ENCODE data around the gene KIF26B.

KIF26B gene

DNA sequence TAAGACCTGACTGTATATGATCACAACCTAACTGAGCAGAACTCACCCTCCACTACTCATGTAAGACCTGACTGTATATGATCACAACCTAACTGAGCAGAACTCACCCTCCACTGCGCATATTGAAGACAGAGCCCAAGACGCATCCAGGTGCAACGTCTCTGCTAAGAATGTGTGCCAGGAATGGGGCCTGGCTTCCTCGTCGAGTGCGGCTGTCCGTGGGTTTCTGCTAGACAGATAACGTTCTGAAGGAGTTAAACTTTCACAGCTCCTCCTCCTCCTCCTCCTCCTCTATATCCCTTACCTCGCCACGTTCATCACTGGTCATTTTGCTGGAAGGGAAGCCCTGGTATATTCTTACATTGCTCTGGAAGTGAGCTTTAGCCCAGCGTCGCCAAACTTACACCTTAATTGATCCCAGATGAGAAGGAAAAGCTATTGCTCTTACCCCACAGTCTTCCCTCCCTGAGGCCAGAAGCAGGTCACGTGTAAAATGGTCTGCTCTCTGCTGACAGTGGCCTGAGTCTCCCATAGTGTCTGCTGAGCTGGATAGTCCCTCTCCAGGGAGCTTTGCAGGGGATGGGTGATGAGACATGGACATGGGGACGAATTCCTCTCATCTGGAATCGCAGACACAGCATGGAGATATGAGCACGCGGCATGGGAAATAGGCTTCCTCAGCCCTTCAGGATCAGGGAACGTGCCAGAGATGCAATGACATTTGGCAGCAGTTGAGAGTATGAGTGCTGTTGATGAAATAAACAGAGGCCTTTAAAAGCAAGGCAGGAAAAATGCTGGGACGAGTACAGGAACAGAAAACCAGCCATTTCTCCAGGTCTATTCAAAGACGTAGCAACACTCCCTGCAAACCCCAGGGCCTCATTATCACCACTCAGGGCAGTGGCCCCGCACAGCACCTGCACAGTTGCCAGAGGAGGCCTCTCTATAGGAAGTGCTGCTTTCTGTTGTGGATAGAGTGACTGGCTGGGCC is 528.1 kb downstream of the KIF26B start:
- no peak for DNase-seq (ENCODE audit: low read depth in 3 of 3)

DNA sequence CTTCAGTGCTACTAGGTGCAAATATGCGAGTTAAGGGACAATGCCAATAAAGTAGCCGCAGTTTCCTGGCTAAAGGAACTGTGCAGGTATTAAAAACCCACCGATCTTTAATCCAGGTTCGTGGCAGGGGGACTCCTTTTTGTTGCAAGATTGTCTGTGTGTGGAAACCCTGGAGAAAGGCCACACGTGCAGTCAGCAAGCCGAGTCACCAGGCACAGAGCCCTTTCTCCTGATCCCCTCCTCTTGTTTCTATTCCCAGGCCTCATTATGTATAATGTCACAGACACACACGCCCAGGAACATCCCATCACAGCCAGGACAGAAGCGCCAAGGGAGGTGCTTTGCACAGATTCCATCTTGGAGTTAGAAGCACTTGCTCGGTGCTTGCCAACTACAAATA is 528.9 kb downstream of the KIF26B start:
- DNase-seq (ENCODE audit: low read depth in 3 of 3) = no peak

DNA sequence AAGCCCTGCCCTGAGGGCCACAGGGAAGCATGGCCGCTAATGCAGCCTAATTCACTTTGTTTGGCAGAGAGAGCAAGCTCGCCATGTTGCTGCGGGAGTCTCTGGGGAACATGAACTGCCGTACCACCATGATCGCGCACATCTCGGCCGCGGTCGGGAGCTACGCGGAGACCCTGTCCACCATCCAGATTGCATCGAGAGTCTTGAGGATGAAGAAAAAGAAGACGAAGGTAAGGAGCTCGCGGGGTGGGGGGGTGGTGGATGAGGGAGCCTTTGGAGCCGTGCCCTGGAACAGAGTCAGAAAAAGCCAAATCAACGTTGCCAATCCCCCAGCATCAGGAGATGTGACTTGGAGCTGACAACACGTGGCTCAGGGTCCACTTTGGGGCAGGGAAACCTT is 529.4 kb downstream of the KIF26B start:
- no peak for DNase-seq (ENCODE audit: low read depth in 3 of 3)

DNA sequence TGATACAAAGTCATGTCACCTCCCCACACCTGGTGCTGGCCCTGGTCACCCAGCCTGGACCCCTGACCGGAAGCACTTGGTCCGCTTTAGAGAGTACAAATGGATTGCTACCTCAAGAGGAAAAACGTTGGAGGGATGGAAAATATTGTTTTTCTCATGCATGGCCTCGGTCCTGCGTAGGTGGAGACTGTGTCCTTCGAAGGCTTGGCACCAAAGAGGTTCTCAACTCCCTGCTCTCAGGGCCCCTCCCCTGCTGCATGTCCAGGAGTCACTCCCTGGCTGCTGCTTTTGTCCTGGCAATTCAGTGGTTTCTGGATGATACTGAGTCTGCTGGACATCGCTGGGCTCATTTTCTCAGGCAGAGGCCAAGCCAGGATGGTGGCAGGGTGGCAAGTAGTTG is 529.8 kb downstream of the KIF26B start:
- no peak for DNase-seq (ENCODE audit: low read depth in 3 of 3)

DNA sequence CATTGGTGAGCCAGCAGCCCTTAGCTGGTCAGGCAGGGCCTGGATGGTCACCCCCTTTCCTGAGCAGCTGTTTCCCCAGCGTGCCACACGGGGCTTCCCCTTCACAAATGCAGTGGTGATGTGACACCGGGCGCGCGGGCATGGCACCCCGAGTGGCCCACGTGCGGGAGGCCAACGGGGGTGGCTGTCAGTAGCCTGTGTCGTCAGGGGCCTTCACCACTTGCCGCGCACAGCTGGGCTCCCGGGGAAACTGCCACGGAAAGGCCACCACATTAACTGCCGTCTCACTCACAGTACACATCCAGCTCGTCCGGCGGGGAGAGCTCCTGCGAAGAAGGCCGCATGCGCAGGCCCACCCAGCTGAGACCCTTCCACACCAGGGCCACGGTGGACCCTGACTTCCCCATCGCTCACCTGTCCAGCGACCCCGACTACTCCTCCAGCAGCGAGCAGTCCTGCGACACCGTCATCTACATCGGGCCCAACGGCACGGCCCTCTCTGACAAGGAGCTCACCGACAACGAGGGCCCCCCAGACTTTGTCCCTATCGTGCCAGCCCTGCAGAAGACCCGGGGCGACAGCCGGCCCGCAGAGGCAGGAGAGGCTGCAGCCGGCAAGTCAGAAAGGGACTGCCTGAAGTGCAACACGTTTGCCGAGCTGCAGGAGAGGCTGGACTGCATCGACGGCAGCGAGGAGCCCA is 530.5 kb downstream of the KIF26B start:
- no peak for DNase-seq (ENCODE audit: low read depth in 3 of 3)

DNA sequence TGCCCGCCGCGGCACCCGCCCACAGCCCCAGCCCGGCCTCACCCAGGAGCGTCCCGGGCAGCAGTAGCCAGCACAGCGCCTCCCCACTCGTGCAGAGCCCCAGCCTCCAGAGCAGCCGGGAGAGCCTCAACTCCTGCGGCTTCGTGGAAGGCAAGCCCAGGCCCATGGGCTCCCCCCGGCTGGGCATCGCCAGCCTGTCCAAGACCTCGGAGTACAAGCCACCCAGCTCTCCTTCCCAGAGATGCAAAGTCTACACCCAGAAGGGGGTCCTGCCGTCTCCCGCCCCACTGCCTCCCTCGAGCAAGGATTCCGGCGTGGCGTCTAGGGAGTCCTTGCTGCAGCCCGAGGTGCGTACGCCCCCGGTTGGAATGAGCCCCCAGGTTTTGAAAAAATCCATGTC is 531.2 kb downstream of the KIF26B start:
- no peak for DNase-seq (ENCODE audit: low read depth in 3 of 3)

DNA sequence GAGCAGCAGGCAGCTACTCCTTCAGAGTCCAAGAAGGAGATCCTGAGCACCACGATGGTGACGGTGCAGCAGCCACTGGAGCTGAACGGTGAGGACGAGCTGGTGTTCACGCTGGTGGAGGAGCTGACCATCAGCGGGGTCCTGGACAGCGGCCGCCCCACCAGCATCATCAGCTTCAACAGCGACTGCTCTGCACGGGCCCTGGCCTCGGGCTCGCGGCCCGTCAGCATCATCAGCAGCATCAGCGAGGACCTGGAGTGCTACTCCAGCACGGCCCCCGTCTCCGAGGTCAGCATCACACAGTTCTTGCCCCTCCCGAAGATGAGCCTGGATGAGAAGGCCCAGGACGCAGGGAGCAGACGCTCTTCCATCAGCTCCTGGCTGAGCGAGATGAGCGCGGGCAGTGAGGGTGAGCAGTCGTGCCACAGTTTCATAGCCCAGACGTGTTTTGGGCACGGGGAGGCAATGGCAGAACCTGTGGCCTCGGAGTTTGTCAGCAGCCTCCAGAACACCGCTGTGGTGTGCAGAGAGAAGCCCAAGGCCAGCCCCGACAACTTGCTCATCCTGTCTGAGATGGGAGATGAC is 531.8 kb downstream of the KIF26B start:
- DNase-seq (ENCODE audit: low read depth in 3 of 3) = no peak

DNA sequence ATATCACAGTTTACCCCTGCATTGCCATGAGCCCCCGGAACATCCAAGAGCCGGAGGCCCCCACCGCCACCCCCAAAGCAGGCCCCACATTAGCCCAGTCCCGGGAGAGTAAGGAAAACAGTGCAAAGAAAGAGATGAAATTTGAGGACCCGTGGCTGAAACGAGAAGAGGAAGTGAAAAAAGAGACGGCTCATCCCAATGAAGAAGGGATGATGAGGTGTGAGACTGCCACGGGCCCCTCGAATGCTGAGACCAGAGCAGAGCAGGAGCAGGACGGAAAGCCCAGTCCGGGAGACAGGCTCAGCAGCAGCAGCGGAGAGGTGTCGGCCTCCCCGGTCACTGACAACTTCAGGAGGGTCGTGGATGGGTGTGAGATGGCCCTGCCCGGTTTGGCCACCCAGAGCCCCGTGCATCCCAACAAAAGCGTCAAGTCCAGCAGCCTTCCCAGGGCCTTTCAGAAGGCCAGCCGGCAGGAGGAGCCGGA is 532.4 kb downstream of the KIF26B start:
- DNase-seq (ENCODE audit: low read depth in 3 of 3) = no peak

DNA sequence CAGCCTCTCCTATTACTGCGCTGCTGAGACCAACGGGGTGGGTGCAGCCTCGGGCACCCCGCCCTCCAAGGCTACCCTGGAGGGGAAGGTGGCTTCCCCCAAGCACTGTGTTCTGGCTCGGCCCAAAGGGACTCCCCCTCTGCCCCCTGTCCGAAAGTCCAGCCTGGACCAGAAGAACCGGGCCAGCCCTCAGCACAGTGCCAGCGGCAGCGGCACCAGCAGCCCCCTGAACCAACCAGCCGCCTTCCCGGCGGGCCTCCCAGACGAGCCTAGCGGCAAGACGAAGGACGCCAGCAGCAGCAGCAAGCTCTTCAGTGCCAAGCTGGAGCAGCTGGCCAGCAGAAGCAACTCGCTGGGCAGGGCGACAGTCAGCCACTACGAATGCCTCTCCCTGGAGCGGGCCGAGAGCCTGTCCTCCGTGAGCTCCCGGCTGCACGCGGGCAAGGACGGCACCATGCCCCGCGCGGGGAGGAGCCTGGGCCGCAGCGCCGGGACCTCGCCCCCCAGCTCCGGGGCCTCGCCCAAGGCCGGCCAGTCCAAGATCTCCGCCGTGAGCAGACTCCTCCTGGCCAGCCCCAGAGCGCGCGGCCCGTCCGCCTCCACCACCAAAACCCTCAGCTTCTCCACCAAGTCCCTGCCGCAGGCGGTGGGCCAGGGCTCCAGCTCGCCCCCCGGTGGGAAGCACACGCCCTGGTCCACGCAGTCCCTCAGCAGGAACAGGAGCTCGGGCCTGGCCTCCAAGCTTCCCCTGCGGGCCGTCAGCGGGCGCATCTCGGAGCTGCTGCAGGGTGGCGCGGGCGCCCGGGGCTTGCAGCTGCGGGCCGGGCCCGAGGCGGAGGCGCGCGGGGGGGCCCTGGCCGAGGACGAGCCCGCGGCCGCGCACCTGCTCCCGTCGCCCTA is 533.1 kb downstream of the KIF26B start:
- DNase-seq (ENCODE audit: low read depth in 3 of 3) = no peak

DNA sequence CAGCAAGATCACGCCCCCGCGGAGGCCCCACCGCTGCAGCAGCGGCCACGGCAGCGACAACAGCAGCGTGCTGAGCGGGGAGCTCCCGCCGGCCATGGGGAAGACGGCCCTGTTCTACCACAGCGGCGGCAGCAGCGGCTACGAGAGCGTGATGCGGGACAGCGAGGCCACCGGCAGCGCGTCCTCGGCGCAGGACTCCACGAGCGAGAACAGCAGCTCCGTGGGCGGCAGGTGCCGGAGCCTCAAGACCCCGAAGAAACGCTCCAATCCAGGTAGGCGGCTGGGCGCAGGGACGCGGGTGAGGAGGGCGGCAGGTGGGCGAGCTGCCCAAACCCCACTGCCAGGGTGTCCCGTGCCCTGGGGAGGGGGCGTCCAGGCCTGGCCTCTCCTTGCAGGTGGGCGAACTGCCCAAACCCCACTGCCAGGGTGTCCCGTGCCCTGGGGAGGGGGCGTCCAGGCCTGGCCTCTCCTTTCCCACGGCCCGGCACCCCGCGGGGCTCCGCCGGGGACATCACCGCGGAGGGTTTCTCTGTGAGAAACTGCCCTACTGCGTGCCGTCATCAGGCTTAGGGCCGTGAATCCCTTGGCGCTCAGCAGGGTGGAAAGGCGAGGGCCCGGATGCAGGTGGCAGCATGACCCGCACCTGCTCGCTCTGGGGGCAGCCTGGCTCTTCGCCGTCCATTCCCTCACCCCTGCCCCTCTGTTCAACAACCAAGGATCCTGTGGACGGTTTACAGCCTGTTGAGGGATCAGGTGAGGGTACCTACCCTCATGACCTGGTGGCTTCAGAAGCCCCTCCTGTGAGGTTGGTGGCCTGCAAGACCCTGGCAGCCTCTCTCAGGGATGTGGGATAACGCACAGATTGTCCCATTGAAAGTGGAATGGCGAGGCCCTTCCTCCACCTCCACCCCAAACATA is 534.0 kb downstream of the KIF26B start:
- DNase-seq (ENCODE audit: low read depth in 3 of 3) = no peak

DNA sequence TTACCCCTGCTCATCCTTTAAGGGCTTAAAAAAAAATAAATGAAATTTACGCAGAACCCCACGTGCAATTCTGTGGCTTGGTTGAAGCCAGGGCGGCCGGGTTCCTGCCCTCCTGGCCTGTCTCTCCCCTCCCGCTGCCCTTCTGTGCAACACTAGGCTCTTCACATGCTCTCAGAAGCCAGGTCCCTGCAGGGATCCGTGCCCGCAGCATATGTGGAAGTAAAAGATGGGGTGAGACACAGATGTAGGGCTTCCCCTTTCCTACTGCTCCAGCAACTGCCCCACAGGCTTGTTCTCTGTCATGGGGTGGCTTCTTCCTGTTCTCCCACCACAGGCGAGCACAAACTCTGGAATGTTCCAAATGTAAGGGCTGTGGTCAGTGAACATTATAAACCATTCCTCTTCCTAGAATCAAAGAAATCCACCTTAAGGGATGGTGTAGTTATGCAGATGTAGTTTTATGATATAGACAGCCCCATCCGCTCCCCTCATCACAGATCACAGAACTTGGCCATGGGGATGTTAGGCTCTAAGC is 535.4 kb downstream of the KIF26B start:
- no peak for DNase-seq (ENCODE audit: low read depth in 3 of 3)

DNA sequence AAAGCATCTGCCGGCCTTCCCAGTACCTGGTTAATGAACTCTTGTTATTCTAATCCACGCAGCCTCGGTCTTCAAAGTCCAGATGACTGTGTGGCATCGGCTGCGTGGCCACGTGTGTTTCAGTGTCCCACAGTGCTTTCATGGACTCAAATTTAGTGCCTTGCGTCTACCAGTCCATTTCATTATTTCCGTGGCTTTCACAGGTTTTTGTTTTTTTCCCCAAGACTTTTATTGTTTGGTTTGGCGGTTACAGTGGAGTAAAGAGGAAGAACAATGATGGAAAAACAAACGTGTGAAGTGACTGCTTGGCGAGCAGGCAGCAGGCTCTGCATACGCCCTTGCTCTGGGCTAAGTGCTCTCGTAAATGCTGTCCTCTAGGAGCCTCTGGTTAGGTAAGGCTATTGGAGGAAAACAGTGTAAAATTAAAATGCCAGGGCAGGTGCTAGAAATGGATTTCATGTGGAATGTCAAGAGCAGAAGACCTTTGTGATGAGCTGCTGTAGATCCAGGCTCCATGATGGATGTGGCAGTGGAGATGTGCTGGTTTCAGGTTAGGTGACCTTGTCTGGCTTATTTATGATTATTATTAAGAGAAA is 536.3 kb downstream of the KIF26B start:
- DNase-seq (ENCODE audit: low read depth in 3 of 3) = no peak

DNA sequence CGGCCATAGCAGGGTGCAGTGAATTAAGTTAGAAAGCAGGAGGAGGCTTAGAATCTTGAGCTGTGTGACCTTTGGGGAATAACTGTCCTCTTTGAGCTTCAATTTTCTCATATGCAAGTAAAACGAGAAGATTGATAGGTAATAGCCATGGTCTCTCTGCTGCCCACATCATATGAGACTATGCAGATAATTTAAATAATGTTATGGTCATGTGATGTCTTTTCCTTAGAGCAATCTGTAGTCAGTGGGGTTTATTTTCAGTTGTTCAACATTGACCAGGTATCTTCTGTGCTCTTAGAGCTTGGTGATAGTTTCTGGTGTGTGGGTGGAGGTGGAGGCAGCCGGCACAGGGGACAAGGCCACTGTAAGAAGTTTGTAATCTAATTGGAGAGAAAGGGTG is 537.1 kb downstream of the KIF26B start:
- DNase-seq (ENCODE audit: low read depth in 3 of 3) = no peak

DNA sequence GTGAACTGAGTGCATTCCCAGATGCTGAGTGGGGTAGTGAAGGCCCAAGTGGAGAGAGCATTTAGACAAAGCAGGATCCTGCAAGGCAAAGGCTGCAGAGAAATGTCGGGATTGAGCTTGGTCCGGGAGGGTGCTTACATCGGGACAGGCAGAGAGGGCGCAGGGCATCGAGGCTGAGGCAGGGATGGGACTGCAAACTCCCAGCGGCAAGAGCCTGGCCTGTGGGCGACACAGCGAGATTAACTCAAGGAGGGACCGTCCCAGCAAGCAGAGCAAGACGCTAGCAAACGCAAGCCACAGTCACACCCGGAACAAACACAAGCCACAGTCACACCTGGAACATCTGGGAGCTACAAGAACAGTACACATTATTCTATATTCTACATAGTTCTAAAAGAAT is 537.5 kb downstream of the KIF26B start:
- no peak for DNase-seq (ENCODE audit: low read depth in 3 of 3)

DNA sequence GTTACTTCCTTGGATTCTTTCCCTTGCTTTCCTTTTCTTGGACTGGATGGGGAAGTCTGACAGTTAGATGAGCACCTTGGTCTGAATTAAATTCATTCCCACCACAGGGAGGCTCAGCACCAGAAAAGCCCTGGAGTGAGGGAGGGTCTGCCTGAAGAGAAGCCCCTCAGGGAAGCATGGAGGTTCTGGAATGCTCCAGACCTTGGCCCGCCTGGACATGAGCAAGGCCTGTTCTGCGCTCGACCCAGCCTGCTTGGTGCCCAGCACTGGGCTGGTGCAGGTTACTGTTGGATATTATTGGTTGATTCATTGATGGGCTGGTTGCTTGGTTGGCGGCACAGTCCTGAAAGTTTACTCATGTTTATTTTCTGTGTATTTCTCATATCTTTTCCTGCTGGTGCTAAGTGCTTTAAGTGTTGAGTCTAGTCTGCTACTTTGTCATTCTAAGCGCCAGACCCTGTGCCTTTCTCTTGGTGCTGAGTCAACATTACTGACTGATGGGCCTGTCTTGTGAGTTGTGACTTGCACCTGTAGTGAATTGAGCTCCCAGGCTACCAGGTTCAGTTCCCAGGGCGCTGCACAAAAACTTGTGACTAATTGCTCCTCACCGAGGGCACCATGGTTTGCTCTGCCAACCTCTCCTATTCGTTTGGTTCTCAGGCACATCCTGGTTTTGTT is 538.5 kb downstream of the KIF26B start:
- no peak for DNase-seq (ENCODE audit: low read depth in 3 of 3)

DNA sequence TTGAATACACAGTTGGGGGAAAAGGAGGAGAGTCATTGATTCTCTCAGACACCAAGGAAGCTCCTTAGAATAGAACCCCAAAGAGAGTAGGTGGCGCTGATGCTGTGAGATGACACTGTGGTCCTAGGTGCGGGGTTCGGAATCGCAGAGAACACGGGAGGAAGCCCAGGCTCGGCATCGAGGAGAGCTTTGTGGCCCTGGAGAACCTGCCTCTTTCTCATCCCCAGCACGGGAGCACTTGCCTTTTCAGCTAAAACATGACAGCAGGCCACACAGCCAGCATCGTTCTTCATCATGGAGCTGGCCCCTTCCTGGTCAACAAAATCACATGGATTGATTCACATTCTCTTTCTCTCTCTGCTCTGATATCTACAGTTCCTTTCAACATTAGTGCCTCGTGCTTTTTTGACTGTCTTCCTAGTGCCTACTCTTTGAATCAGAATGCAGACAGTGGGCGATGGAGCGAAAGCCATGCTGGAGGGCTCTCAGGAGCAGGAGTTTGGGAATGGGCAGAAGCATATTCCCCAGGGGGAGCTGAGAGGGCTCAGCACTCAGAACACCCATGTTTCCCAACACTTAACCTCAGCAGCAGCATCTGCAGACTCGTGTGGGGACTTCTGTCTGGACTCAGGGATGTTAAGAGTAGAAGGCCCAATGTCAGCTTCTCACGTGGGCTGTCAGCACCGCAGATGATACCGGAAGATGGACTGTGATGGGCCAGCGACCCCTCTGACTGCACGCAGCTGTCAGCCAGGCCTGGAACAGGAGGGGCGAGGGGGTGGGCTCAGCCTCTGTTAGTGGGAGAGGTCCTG is 539.4 kb downstream of the KIF26B start:
- DNase-seq (ENCODE audit: low read depth in 3 of 3) = no peak

DNA sequence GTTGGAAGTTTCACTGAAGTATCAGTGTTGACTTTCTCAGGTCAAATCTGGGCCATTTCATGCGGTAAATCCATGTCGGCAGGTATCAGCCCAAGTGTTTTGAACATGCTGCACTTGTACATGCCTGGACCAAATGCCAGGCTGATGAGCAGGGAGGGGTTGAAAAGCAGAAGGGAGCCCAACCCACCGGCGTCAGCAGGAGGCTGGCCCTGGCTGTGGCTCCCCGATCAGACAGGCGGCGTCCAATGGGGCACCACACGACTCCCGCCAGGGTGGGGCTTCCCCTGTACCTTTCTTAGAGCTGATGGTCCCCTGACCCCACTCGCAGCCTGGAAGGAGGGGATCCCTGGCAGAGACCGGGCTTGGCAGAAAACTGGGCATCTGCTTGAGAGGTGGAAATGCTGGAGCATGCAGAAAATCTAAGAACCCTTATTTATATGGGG is 540.0 kb downstream of the KIF26B start:
- no peak for DNase-seq (ENCODE audit: low read depth in 3 of 3)

DNA sequence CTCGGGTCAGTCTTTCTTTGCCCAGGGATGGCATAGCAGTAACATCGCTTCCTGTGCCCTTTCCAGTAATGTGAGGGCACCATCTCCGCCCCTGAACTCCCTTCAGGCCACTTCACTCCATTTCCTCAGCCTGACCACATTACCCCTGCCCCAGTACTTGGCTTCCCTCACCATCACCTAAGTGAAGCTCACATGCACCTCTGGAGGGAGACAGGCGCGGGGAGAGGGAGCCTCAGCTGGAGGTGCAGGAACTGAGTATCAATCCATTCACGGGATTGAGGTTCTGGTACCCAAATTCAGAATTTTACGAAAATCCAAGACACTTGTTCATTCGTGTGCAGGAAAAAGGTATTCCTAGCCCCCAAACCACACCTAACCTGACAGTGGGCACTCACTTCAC is 540.4 kb downstream of the KIF26B start:
- DNase-seq (ENCODE audit: low read depth in 3 of 3) = no peak

Data from stimulated activated CD4-positive, alpha-beta T cell treated with anti-CD3 and anti-CD28 coated beads, TNF-alpha, amount 100 ng/mL, for 48 hours (primary cell).